Gastroesophageal sphincter (tissue), 4 donors: ENCODE results near the gene SSBP3. TPM values are rescaled to one million over a fixed set of nuclear protein-coding genes. Genes with fewer than 3 reads are reported as not detected.
"Not testable (repeated sequence)": the region's sequence is repeated elsewhere in the genome, so short reads cannot be mapped to it uniquely, and the experiment has no call there.

ENCODE experiments used
- ATAC-seq: fragments of 150-250 bp; one replicate; pipeline ENCODE4 v1.9.1; 2016; ENCODE audit warnings: mild to moderate bottlenecking, moderate library complexity
- H3K27ac ChIP-seq, 4 donors: fragments of 200-600 bp; sonication (generic) in 3 of 4; 1 replicate in 3 of 4; 2 replicates in 1 of 4; pipeline ENCODE4 v1.5.1; 2016 to 2019
- H3K27me3 ChIP-seq: fragments of 200-600 bp; sonication (generic); one replicate; pipeline ENCODE4 v1.5.1; 2019
- H3K36me3 ChIP-seq, 2 donors: fragments of 200-600 bp; sonication (generic); one replicate each; pipeline ENCODE4 v1.5.1; 2019; ENCODE audit warnings: control low read depth in 1 of 2
- H3K4me1 ChIP-seq, 3 donors: fragments of 200-600 bp; sonication (generic); 1 replicate in 2 of 3; 2 replicates in 1 of 3; pipeline ENCODE4 v1.5.1; 2016 to 2019; ENCODE audit warnings: control low read depth in 2 of 3
- H3K4me3 ChIP-seq, 2 donors: fragments of 200-600 bp; sonication (generic); one replicate each; pipeline ENCODE4 v1.5.1; 2019; ENCODE audit warnings: mild to moderate bottlenecking in 1 of 2, moderate library complexity in 1 of 2
- H3K9me3 ChIP-seq, 3 donors: fragments of 200-600 bp; sonication (generic); one replicate each; pipeline ENCODE4 v1.5.1; 2017 to 2019; ENCODE audit warnings: control low read depth in 2 of 3
- CTCF ChIP-seq, 4 experiments: fragments of 200-600 bp in 2 of 4; fragments of 450-650 bp in 2 of 4; sonication (generic) in 1 of 4; IDR thresholded peaks; one replicate each; pipeline ENCODE4 v1.5.1; 2017 to 2019; ENCODE audit warnings: antibody characterized with exemption in 4 of 4, mild to moderate bottlenecking in 2 of 4, moderate library complexity in 2 of 4
- EP300 ChIP-seq: sonication (generic); formaldehyde crosslinking; IDR thresholded peaks from one replicate; pipeline ENCODE4 v1.6.1; 2017; ENCODE audit warnings: antibody characterized with exemption, mild to moderate bottlenecking
- POLR2A ChIP-seq, 2 donors: fragments of 450-650 bp; IDR thresholded peaks; one replicate each; pipeline ENCODE4 v1.6.1; 2017; ENCODE audit warnings: antibody characterized with exemption in 2 of 2, mild to moderate bottlenecking in 2 of 2, moderate library complexity in 1 of 2
- POLR2AphosphoS5 ChIP-seq: sonication (generic); formaldehyde crosslinking; IDR thresholded peaks from one replicate; pipeline ENCODE4 v1.6.1; 2017; ENCODE audit warnings: antibody characterized with exemption
- WGBS, 2 donors: methylation state at CpG; one replicate each; pipeline ENCODE4 v1.1.5; 2018; ENCODE audit warnings: low coverage in 1 of 2; 5-methylcytosine and 5-hydroxymethylcytosine counted together
- total RNA-seq, 4 donors: library from RNA; depleted of rRNA; stranded (reverse); fragments of >200 nt; gene quantifications; one replicate each; pipeline ENCODE4 v1.1.0, GENCODE V29; 2016

The SSBP3 gene
- total RNA-seq, 4 donors from 2014 or later: 40.8 to 46.7 (median 45.5) TPM

GRCh38 chr1:54425152-54425584 lies 19.0 kb upstream of the SSBP3 start:
- H3K36me3 ChIP-seq: no peaks in the 10 kb centered on the region
- 75 to 83% methylated on average over 8 to 9 of the region's 9 CpGs for WGBS, 2 donors
- no peak overlapping the region for H3K4me3 ChIP-seq
- H3K9me3 ChIP-seq: no peaks in the 10 kb centered on the region
- peak; percentile 50 for ATAC-seq
- H3K27ac ChIP-seq: peak overlapping the region in 2 of 4 donors; percentile 2 to 24
- no peaks in the 10 kb centered on the region for H3K27me3 ChIP-seq
- TF ChIP-seq POLR2AphosphoS5: no peak
- TF ChIP-seq CTCF (IDR thresholded peaks at IDR 0.05): peak in 2 of 4 experiments; percentile 20 to 39
- H3K4me1 ChIP-seq: no peaks in the 10 kb centered on the region

GRCh38 chr1:54424398-54424797 lies 18.2 kb upstream of the SSBP3 start:
- Histone ChIP-seq H3K9me3 (no peaks in the 10 kb centered on the region), H3K36me3 (no peaks in the 10 kb centered on the region)
- 90 to 92% methylated on average over 2 of the region's 2 CpGs for WGBS, 2 donors

GRCh38 chr1:54421101-54421504 lies 14.9 kb upstream of the SSBP3 start:
- no peak overlapping the region for H3K27ac ChIP-seq
- no peak overlapping the region for H3K4me3 ChIP-seq
- H3K9me3 ChIP-seq: no peaks in the 10 kb centered on the region
- no peak for TF ChIP-seq POLR2AphosphoS5
- TF ChIP-seq EP300: no peak
- TF ChIP-seq POLR2A (IDR thresholded peaks at IDR 0.05): no peak
- no peak for TF ChIP-seq CTCF (IDR thresholded peaks at IDR 0.05)
- no peak for ATAC-seq
- WGBS, 2 donors: 70% methylated on average over 4 of the region's 4 CpGs; no CpG with 5 or more reads in 1 of the 2 donors
- no peaks in the 10 kb centered on the region for H3K4me1 ChIP-seq
- H3K27me3 ChIP-seq: no peaks in the 10 kb centered on the region
- H3K36me3 ChIP-seq: no peaks in the 10 kb centered on the region

More at GRCh38 chr1:54424398-54424797, 18.2 kb upstream of the SSBP3 start:
- H3K27me3 ChIP-seq: no peaks in the 10 kb centered on the region
- H3K4me1 ChIP-seq: no peaks in the 10 kb centered on the region
- no peak overlapping the region for H3K4me3 ChIP-seq
- H3K27ac ChIP-seq: no peak overlapping the region
- ATAC-seq: no peak
- TF ChIP-seq POLR2AphosphoS5 (no peak), POLR2A (IDR thresholded peaks at IDR 0.05) (no peak), CTCF (IDR thresholded peaks at IDR 0.05) (no peak), EP300 (no peak)

GRCh38 chr1:54418598-54418997 lies 12.4 kb upstream of the SSBP3 start:
- not testable (repeated sequence) for ATAC-seq, H3K9me3 ChIP-seq, H3K4me3 ChIP-seq, H3K36me3 ChIP-seq, H3K4me1 ChIP-seq, H3K27ac ChIP-seq, H3K27me3 ChIP-seq
- 70 to 88% methylated on average over 2 to 6 of the region's 6 CpGs for WGBS, 2 donors

- H3K36me3 ChIP-seq: no peaks in the 10 kb centered on the region
- no peak overlapping the region for H3K4me3 ChIP-seq
- H3K4me1 ChIP-seq: peaks cover 0 to 5% (median 0%) of the 10 kb centered on the region in 3 donors
- H3K27ac ChIP-seq: no peak overlapping the region
- TF ChIP-seq EP300 (no peak), POLR2A (IDR thresholded peaks at IDR 0.05) (no peak), POLR2AphosphoS5 (no peak), CTCF (IDR thresholded peaks at IDR 0.05) (no peak)
- H3K27me3 ChIP-seq: no peaks in the 10 kb centered on the region
- no peak for ATAC-seq
- no peaks in the 10 kb centered on the region for H3K9me3 ChIP-seq
- WGBS, 2 donors: 31 to 70% methylated on average over 2 to 5 of the region's 5 CpGs
Measured at GRCh38 chr1:54417123-54417522, 10.9 kb upstream of the SSBP3 start.
